GM19193 (cell line): ENCODE data around the gene CRTC1.

Experiments used
- POLR2A ChIP-seq: IDR thresholded peaks from 4 replicates; pipeline ENCODE4 v1.6.1; 2011; ENCODE audit not compliant: insufficient read depth, insufficient read length; ENCODE audit errors: extremely low read depth

Gene CRTC1

GRCh38 chr19:18804139-18804601, 120.7 kb downstream of the CRTC1 start:
- TF ChIP-seq POLR2A = no peak

- TF ChIP-seq POLR2A = no peak
These were observed 121.2 kb downstream of the CRTC1 start for GRCh38 chr19:18804643-18805042.

- no peak for TF ChIP-seq POLR2A
These were observed 124.4 kb downstream of the CRTC1 start for GRCh38 chr19:18807861-18808331.

GRCh38 chr19:18809149-18809868, 125.8 kb downstream of the CRTC1 start:
- no peak for TF ChIP-seq POLR2A

- no peak for TF ChIP-seq POLR2A
These were observed 130.6 kb downstream of the CRTC1 start for GRCh38 chr19:18814063-18814462.

GRCh38 chr19:18815673-18816072, 132.2 kb downstream of the CRTC1 start:
- TF ChIP-seq POLR2A = no peak

GRCh38 chr19:18817574-18817973, 134.1 kb downstream of the CRTC1 start:
- TF ChIP-seq POLR2A = no peak

- TF ChIP-seq POLR2A = no peak
These were observed 145.3 kb downstream of the CRTC1 start for GRCh38 chr19:18828786-18829185.

GRCh38 chr19:18830488-18830887, 147.0 kb downstream of the CRTC1 start:
- TF ChIP-seq POLR2A = no peak

- peak; percentile 94 for TF ChIP-seq POLR2A
These were observed 148.2 kb downstream of the CRTC1 start, which contains the start of gene UPF1 for GRCh38 chr19:18831524-18832305. UPF1 (plus strand) TSS chr19:18831959; CDS start chr19:18832210, 251 bp downstream.
